ENCODE results near the gene CACNG6.

DNA sequence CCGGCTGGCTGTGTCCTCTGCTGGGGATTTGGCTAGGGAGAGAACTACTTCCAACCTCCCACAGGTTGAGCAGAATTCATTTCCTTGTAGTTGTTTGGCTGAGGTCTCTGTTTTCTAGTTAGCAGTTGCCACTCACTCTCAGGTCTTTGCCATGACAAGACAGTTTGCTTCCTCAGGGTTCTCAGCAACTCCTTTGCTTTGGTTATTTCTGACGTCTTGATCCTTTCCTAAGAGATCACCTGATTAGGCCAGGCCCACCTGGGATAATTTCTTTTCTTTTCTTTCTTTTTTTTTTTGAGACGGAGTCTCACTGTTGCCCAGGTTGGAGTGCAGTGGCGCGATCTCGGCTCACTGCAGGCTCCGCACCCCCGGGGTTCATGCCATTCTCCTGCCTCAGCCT is 38.1 kb upstream of the CACNG6 start:
- TF ChIP-seq, protein P1, sequence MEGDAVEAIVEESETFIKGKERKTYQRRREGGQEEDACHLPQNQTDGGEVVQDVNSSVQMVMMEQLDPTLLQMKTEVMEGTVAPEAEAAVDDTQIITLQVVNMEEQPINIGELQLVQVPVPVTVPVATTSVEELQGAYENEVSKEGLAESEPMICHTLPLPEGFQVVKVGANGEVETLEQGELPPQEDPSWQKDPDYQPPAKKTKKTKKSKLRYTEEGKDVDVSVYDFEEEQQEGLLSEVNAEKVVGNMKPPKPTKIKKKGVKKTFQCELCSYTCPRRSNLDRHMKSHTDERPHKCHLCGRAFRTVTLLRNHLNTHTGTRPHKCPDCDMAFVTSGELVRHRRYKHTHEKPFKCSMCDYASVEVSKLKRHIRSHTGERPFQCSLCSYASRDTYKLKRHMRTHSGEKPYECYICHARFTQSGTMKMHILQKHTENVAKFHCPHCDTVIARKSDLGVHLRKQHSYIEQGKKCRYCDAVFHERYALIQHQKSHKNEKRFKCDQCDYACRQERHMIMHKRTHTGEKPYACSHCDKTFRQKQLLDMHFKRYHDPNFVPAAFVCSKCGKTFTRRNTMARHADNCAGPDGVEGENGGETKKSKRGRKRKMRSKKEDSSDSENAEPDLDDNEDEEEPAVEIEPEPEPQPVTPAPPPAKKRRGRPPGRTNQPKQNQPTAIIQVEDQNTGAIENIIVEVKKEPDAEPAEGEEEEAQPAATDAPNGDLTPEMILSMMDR (conservative IDR thresholded peaks at IDR 0.05; ENCODE audit: low read depth, low read length), result no peak
- no peak for TF ChIP-seq EZH2phosphoT487 (IDR thresholded peaks at IDR 0.05; ENCODE audit: borderline replicate concordance, low read length)
- TF ChIP-seq EZH2 (IDR thresholded peaks at IDR 0.05; ENCODE audit: low read length, unreplicated experiment), result no peak
